Parathyroid adenoma (tissue), 2 donors: ENCODE results near the gene SYNE4.

Experiments used
- H2AFZ ChIP-seq: fragments of 300-600 bp; sonication (generic); one replicate; pipeline ENCODE4 v1.7.0; 2017; ENCODE audit warnings: antibody characterized with exemption, mild to moderate bottlenecking
- H3K27ac ChIP-seq: fragments of 300-600 bp; sonication (generic); one replicate; pipeline ENCODE4 v1.7.0; 2017
- H3K27me3 ChIP-seq: fragments of 300-600 bp; sonication (generic); one replicate; pipeline ENCODE4 v1.7.0; 2017; ENCODE audit warnings: low read length; ENCODE audit not compliant: control insufficient read depth, insufficient read depth
- H3K36me3 ChIP-seq: fragments of 300-600 bp; sonication (generic); one replicate; pipeline ENCODE4 v1.7.0; 2017; ENCODE audit warnings: low read length; ENCODE audit not compliant: control insufficient read depth, insufficient read depth
- H3K4me1 ChIP-seq: fragments of 300-600 bp; sonication (generic); one replicate; pipeline ENCODE4 v1.7.0; 2017; ENCODE audit warnings: control low read depth
- H3K4me2 ChIP-seq: fragments of 300-600 bp; sonication (generic); one replicate; pipeline ENCODE4 v1.7.0; 2017; ENCODE audit warnings: low read length
- H3K4me3 ChIP-seq: fragments of 300-600 bp; sonication (generic); one replicate; pipeline ENCODE4 v1.7.0; 2017; ENCODE audit warnings: low read depth, low read length
- H3K79me2 ChIP-seq: fragments of 300-600 bp; sonication (generic); one replicate; pipeline ENCODE4 v1.7.0; 2017; ENCODE audit warnings: control low read depth
- H3K9ac ChIP-seq: fragments of 300-600 bp; sonication (generic); one replicate; pipeline ENCODE4 v1.7.0; 2017; ENCODE audit warnings: mild to moderate bottlenecking
- H3K9me3 ChIP-seq: fragments of 300-600 bp; sonication (generic); one replicate; pipeline ENCODE4 v1.7.0; 2017; ENCODE audit warnings: low read length; ENCODE audit not compliant: control insufficient read depth
- CTCF ChIP-seq: fragments of 300-600 bp; sonication (generic); IDR thresholded peaks from one replicate; pipeline ENCODE4 v1.7.0; 2017; ENCODE audit warnings: antibody characterized with exemption, mild to moderate bottlenecking
- donor health status: primary hyperparathyroidism.

SYNE4 gene

GRCh38 chr19:36006955-36007354 is 1.7 kb downstream of the SYNE4 start:
- peaks cover 2% of the 10 kb centered on the region for H3K4me1 ChIP-seq
- no peaks in the 10 kb centered on the region for H3K9me3 ChIP-seq
- H3K27ac ChIP-seq: peak overlapping the region; percentile 89
- H3K4me3 ChIP-seq: no peak overlapping the region
- H3K79me2 ChIP-seq: no peaks in the 10 kb centered on the region
- no peak for TF ChIP-seq CTCF
- H2AFZ ChIP-seq: no peak overlapping the region
- no peak overlapping the region for H3K4me2 ChIP-seq
- H3K9ac ChIP-seq: no peak overlapping the region
- no peaks in the 10 kb centered on the region for H3K27me3 ChIP-seq
- H3K36me3 ChIP-seq: no peaks in the 10 kb centered on the region

GRCh38 chr19:36003284-36003683 is 5.3 kb downstream of the SYNE4 start:
- H3K9ac ChIP-seq: no peak overlapping the region
- no peak overlapping the region for H3K4me2 ChIP-seq
- no peaks in the 10 kb centered on the region for H3K36me3 ChIP-seq
- H3K27me3 ChIP-seq: no peaks in the 10 kb centered on the region
- peaks cover 11% of the 10 kb centered on the region for H3K4me1 ChIP-seq
- no peak for TF ChIP-seq CTCF
- H2AFZ ChIP-seq: no peak overlapping the region
- no peak overlapping the region for H3K4me3 ChIP-seq
- no peaks in the 10 kb centered on the region for H3K9me3 ChIP-seq
- H3K27ac ChIP-seq: no peak overlapping the region
- peaks cover 3% of the 10 kb centered on the region for H3K79me2 ChIP-seq

GRCh38 chr19:36001605-36002004 is 7.0 kb downstream of the SYNE4 start:
- H3K27ac ChIP-seq: no peak overlapping the region
- peaks cover 9% of the 10 kb centered on the region for H3K4me1 ChIP-seq
- H3K9ac ChIP-seq: no peak overlapping the region
- no peaks in the 10 kb centered on the region for H3K27me3 ChIP-seq
- no peak overlapping the region for H3K4me3 ChIP-seq
- H3K4me2 ChIP-seq: no peak overlapping the region
- no peaks in the 10 kb centered on the region for H3K36me3 ChIP-seq
- H3K79me2 ChIP-seq: peaks cover 4% of the 10 kb centered on the region
- TF ChIP-seq CTCF: no peak
- no peaks in the 10 kb centered on the region for H3K9me3 ChIP-seq
- no peak overlapping the region for H2AFZ ChIP-seq

GRCh38 chr19:35996777-35997176 is 11.8 kb downstream of the SYNE4 start:
- H3K4me2 ChIP-seq: no peak overlapping the region
- no peak overlapping the region for H2AFZ ChIP-seq
- no peaks in the 10 kb centered on the region for H3K27me3 ChIP-seq
- H3K27ac ChIP-seq: no peak overlapping the region
- no peaks in the 10 kb centered on the region for H3K9me3 ChIP-seq
- peaks cover 20% of the 10 kb centered on the region for H3K79me2 ChIP-seq
- H3K4me1 ChIP-seq: peaks cover 16% of the 10 kb centered on the region
- no peak overlapping the region for H3K4me3 ChIP-seq
- TF ChIP-seq CTCF: no peak
- H3K36me3 ChIP-seq: no peaks in the 10 kb centered on the region
- H3K9ac ChIP-seq: no peak overlapping the region
